MM.1S (cell line): ENCODE data around the gene HEBP1.

Experiments used
- DNase-seq: peaks from one replicate; pipeline ENCODE4 v3.0.0-alpha.2; 2015
- H2AFZ ChIP-seq: fragments of 300-600 bp; sonication (generic); 2 replicates; pipeline ENCODE4 v1.6.0; 2016; ENCODE audit warnings: antibody characterized with exemption, low read length
- H3F3A ChIP-seq: fragments of 300-600 bp; sonication (generic); 2 replicates; pipeline ENCODE4 v1.6.1; 2016; ENCODE audit warnings: mild to moderate bottlenecking, antibody characterized with exemption, low read length, moderate library complexity, mixed read lengths; ENCODE audit not compliant: insufficient read depth
- H3K27ac ChIP-seq: fragments of 300-600 bp; sonication (generic); 2 replicates; pipeline ENCODE4 v1.5.1; 2016; ENCODE audit warnings: mild to moderate bottlenecking, low read length
- H3K27me3 ChIP-seq: fragments of 300-600 bp; sonication (generic); replicated peaks from 2 replicates; pipeline ENCODE4 v1.6.0; 2016; ENCODE audit warnings: low read length; ENCODE audit not compliant: insufficient read depth
- H3K36me3 ChIP-seq: fragments of 300-600 bp; sonication (generic); replicated peaks from 2 replicates; pipeline ENCODE4 v1.6.1; 2016; ENCODE audit warnings: mild to moderate bottlenecking, low read length, mixed read lengths; ENCODE audit not compliant: insufficient read depth
- H3K4me1 ChIP-seq: fragments of 300-600 bp; sonication (generic); 2 replicates; pipeline ENCODE4 v1.6.1; 2016; ENCODE audit warnings: low read length, mixed read lengths
- H3K4me2 ChIP-seq: fragments of 300-600 bp; sonication (generic); 2 replicates; pipeline ENCODE4 v1.6.0; 2016; ENCODE audit warnings: low read depth, low read length
- H3K4me3 ChIP-seq: fragments of 300-600 bp; sonication (generic); 2 replicates; pipeline ENCODE4 v1.5.1; 2016; ENCODE audit warnings: low read length, mixed read lengths
- H3K79me2 ChIP-seq: fragments of 300-600 bp; sonication (generic); 2 replicates; pipeline ENCODE4 v1.6.1; 2016; ENCODE audit warnings: mixed run types, low read length, mixed read lengths
- H3K9ac ChIP-seq: fragments of 300-600 bp; sonication (generic); 2 replicates; pipeline ENCODE4 v1.6.1; 2016; ENCODE audit warnings: low read length, mixed read lengths
- H3K9me2 ChIP-seq: fragments of 300-600 bp; sonication (generic); replicated peaks from 2 replicates; pipeline ENCODE4 v1.6.1; 2016; ENCODE audit warnings: mild to moderate bottlenecking, low read length, mixed read lengths; ENCODE audit not compliant: insufficient read depth
- H3K9me3 ChIP-seq: fragments of 300-600 bp; sonication (generic); replicated peaks from 2 replicates; pipeline ENCODE4 v1.6.1; 2016; ENCODE audit warnings: mild to moderate bottlenecking, low read length, mixed read lengths; ENCODE audit not compliant: insufficient read depth
- H4K20me1 ChIP-seq: fragments of 300-600 bp; sonication (generic); 2 replicates; pipeline ENCODE4 v1.6.1; 2016; ENCODE audit warnings: mild to moderate bottlenecking, low read length, moderate library complexity, mixed read lengths; ENCODE audit not compliant: insufficient read depth
- CTCF ChIP-seq: fragments of 300-600 bp; sonication (generic); IDR thresholded peaks from 2 replicates; pipeline ENCODE4 v1.5.1; 2016; ENCODE audit warnings: antibody characterized with exemption, low read length, mixed read lengths
- EZH2 ChIP-seq: fragments of 300-600 bp; sonication (generic); optimal IDR thresholded peaks from 2 replicates; pipeline ENCODE3; 2017; ENCODE audit warnings: low read depth, mild to moderate bottlenecking, antibody characterized with exemption, low read length, mixed read lengths
- EZH2phosphoT487 ChIP-seq: fragments of 300-600 bp; sonication (generic); IDR thresholded peaks from 2 replicates; pipeline ENCODE4 v1.6.1; 2018; ENCODE audit warnings: antibody characterized with exemption, low read length

HEBP1 gene

GRCh38 chr12:12941450-12942350, 58.4 kb downstream of the HEBP1 start:
- Histone ChIP-seq H3K4me3 (no peak overlapping the region), H3K4me2 (no peak overlapping the region), H3K9me2 (no peaks in the 10 kb centered on the region), H3K9me3 (no peaks in the 10 kb centered on the region), H3K9ac (no peak overlapping the region), H3K27me3 (no peaks in the 10 kb centered on the region), H3F3A (no peaks in the 10 kb centered on the region; the same call in 1 of the 2 replicates), H3K27ac (no peak overlapping the region), H3K79me2 (peaks cover 27% of the 10 kb centered on the region), H2AFZ (no peak overlapping the region), H4K20me1 (no peaks in the 10 kb centered on the region), H3K36me3 (no peaks in the 10 kb centered on the region; the same call in 1 of the 2 replicates), H3K4me1 (peaks cover 16% of the 10 kb centered on the region)
- DNase-seq, result no peak
- TF ChIP-seq EZH2 (no peak), CTCF (no peak), EZH2phosphoT487 (no peak)

- no peak overlapping the region for H3K4me3 ChIP-seq
- H3K27ac ChIP-seq, result no peak overlapping the region
- H3F3A ChIP-seq, result no peaks in the 10 kb centered on the region; the same call in 1 of the 2 replicates
- H4K20me1 ChIP-seq, result no peaks in the 10 kb centered on the region
- no peak overlapping the region for H2AFZ ChIP-seq
- H3K36me3 ChIP-seq, result no peaks in the 10 kb centered on the region
- no peaks in the 10 kb centered on the region for H3K9me2 ChIP-seq
- peaks cover 11% of the 10 kb centered on the region for H3K4me1 ChIP-seq
- no peak for DNase-seq
- H3K9me3 ChIP-seq, result no peaks in the 10 kb centered on the region
- H3K27me3 ChIP-seq, result no peaks in the 10 kb centered on the region
- H3K9ac ChIP-seq, result no peak overlapping the region
- no peak overlapping the region for H3K4me2 ChIP-seq
- peaks cover 11% of the 10 kb centered on the region; the same call in 1 of the 2 replicates for H3K79me2 ChIP-seq
- TF ChIP-seq EZH2, result no peak
- TF ChIP-seq EZH2phosphoT487, result no peak
- TF ChIP-seq CTCF, result no peak
Observed at GRCh38 chr12:12939888-12940287, 60.2 kb downstream of the HEBP1 start.

GRCh38 chr12:12938541-12938940, 61.5 kb downstream of the HEBP1 start:
- TF ChIP-seq EZH2 (no peak), CTCF (no peak), EZH2phosphoT487 (no peak)
- no peak overlapping the region for H3K27ac ChIP-seq
- no peak overlapping the region for H2AFZ ChIP-seq
- no peak overlapping the region for H3K9ac ChIP-seq
- H3K4me2 ChIP-seq, result no peak overlapping the region
- DNase-seq, result no peak
- no peaks in the 10 kb centered on the region for H3K36me3 ChIP-seq
- H4K20me1 ChIP-seq, result no peaks in the 10 kb centered on the region
- no peaks in the 10 kb centered on the region; the same call in 1 of the 2 replicates for H3F3A ChIP-seq
- H3K9me2 ChIP-seq, result no peaks in the 10 kb centered on the region
- H3K4me3 ChIP-seq, result no peak overlapping the region
- peaks cover 11% of the 10 kb centered on the region for H3K4me1 ChIP-seq
- H3K79me2 ChIP-seq, result peaks cover 3% of the 10 kb centered on the region; the same call in 1 of the 2 replicates
- no peaks in the 10 kb centered on the region for H3K9me3 ChIP-seq
- H3K27me3 ChIP-seq, result no peaks in the 10 kb centered on the region
